Endothelial cell of umbilical vein (primary cell): ENCODE data around the gene KMT2C.

Source experiments
- FOS ChIP-seq: IDR thresholded peaks from 2 replicates; pipeline ENCODE4 v1.6.1; 2011; ENCODE audit warnings: mild to moderate bottlenecking, low read length, moderate library complexity, borderline replicate concordance; ENCODE audit not compliant: insufficient read depth
- GATA2 ChIP-seq: IDR thresholded peaks from 2 replicates; pipeline ENCODE4 v1.7.0; 2011; ENCODE audit warnings: low read depth, mild to moderate bottlenecking, moderate library complexity, mixed read lengths, low read length; ENCODE audit not compliant: insufficient read length, insufficient read depth
- MYC ChIP-seq: IDR thresholded peaks from one replicate; pipeline ENCODE4 v1.6.1; 2011; ENCODE audit warnings: mild to moderate bottlenecking, low read depth, low read length
- POLR2A ChIP-seq: IDR thresholded peaks from 2 replicates; pipeline ENCODE4 v1.6.1; 2012; ENCODE audit warnings: low read depth, mild to moderate bottlenecking, control low read depth, low read length
- POLR2AphosphoS5 ChIP-seq: IDR thresholded peaks from 2 replicates; pipeline ENCODE4 v1.6.1; 2012; ENCODE audit warnings: low read depth, mild to moderate bottlenecking, control low read depth, low read length, moderate library complexity; ENCODE audit not compliant: insufficient read depth
- TF ChIP-seq, protein P1 (sequence below), 2 donors: IDR thresholded peaks; 1 replicate in 1 of 2; 2 replicates in 1 of 2; pipeline ENCODE4 v1.5.1; 2011; ENCODE audit warnings: low read length in 2 of 2, mild to moderate bottlenecking in 2 of 2, moderate library complexity in 2 of 2, control low read depth in 1 of 2, inconsistent platforms in 1 of 2, low read depth in 1 of 2; ENCODE audit not compliant: insufficient read depth in 1 of 2; ENCODE audit errors: extremely low read depth in 1 of 2

DNA sequence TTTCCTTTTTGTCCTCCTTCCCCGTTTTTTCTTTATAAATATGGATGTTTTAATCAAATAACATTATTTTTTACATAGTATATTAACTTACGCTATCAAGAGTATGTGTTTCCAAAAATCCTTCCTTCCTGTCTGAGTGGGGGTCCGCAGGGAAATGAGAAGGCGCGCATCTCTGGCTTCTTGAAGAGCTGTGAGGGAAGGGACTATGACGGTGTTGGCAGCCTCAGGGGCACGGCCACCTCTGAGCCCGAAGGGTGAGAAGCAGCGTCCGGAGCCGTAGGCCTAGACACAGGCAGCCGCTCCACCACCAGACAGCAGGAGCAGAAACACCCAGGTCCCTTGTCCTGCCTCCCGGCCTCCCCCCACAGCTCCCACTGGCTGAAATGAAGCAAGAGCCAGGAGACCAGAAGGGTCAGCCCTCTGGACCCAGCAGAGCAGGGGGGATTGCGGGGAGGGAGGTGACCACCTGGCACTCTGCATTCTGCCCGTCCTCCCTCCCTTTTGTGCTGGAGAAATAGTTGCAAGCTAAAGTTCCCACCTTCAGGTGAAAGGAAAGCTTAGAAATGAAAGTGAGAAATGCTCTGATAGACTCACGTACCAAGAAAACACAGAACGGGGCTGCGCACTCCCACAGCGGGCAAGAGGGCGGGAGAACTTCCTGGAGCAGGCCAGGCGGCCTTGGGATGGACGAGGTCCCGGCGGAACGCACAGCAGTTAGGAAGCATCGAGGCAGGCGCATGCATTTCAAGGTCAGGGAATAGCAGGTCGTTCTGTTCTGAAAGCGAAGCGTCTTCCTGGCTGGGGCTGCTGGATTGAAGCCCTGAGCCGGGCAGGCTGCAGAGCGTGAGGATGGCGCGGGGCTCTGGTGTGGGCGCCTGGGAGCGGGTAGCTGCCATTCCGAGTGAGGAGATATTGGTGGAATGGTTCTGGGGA, 304.9 kb downstream of the KMT2C start:
- TF ChIP-seq, protein P1, sequence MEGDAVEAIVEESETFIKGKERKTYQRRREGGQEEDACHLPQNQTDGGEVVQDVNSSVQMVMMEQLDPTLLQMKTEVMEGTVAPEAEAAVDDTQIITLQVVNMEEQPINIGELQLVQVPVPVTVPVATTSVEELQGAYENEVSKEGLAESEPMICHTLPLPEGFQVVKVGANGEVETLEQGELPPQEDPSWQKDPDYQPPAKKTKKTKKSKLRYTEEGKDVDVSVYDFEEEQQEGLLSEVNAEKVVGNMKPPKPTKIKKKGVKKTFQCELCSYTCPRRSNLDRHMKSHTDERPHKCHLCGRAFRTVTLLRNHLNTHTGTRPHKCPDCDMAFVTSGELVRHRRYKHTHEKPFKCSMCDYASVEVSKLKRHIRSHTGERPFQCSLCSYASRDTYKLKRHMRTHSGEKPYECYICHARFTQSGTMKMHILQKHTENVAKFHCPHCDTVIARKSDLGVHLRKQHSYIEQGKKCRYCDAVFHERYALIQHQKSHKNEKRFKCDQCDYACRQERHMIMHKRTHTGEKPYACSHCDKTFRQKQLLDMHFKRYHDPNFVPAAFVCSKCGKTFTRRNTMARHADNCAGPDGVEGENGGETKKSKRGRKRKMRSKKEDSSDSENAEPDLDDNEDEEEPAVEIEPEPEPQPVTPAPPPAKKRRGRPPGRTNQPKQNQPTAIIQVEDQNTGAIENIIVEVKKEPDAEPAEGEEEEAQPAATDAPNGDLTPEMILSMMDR (IDR thresholded peaks at IDR 0.05; ENCODE audit: extremely low read depth in 1 of 2, insufficient read depth in 1 of 2, low read depth in 1 of 2, low read length in 2 of 2): no peak
- no peak for TF ChIP-seq POLR2A
- no peak for TF ChIP-seq POLR2AphosphoS5
- no peak for TF ChIP-seq FOS
- TF ChIP-seq GATA2: no peak
- no peak for TF ChIP-seq MYC
